HL-60/S4 treated with retinoic acid at 250 ng/mL for 4 days and 3 days (cell line): ENCODE data around the gene RAD51B.
"Not testable (repeated sequence)": the region's sequence is repeated elsewhere in the genome, so short reads cannot be mapped to it uniquely, and the experiment has no call there.

ENCODE experiments used
- in situ Hi-C: fragments of 300-500 bp; cut with MboI; formaldehyde crosslinking; loops from 2 replicates; pipeline ENCODE4 v1.7.0; 2022; ENCODE audit warnings: low sequenced_read_pairs

Gene RAD51B

GRCh38 chr14:67819563-67820421 is at the start of gene RAD51B:
Gene RAD51B (plus strand): TSS chr14:67819779.
- in situ Hi-C loops: no loop called here

- in situ Hi-C loops: no loop called here
Observed at GRCh38 chr14:67773844-67774377, 45.7 kb upstream of the RAD51B start.

DNA sequence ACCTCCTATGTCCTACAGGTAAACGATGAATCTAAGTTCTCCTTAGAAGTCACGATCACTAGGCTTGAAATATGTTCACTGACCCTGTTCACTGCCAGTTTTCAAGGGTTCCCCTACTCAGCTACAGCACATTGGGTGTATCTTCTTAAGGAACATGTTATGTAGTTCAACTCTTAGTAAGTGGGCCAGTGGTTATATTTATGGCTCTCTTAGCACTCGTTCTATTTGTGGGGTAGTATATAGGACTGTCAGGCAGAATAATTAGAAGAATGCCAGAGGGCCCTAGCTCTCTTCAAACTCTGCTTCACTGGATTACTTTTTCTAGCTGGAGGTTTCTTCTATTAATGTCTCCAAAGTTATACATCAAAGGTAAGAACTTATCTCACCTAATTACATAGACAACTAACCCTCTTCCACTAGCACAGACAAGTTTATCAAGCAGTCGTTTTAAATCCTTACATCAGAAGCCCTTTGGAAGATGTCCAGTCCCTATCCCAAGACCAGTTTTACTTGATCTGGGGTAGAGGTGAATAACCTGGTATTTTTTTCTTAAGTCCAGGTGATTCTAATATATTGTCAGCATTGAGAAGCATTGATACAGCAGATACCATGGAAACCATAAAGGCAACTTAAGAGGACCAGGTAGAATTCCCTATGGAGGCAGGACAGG is 42.8 kb upstream of the RAD51B start:
- in situ Hi-C loops: no loop called here

DNA sequence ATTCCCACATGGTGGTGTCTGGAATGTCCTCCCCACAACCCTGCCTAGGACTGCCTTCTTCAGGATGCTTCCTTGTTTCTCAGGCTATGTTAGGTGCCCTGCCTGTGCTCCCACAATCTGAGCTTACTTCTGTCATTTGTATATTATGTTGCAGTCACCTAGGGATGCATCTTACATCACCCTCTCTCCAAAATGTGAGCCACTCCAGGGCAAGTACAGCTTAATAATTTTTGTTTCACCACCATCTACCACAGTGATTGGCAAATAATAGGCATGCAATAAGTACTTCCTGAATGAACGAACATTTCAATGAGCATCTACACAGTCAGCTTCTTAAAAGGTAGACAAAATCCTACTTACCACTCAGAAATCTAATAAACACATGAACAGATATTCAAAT is 40.8 kb upstream of the RAD51B start:
- in situ Hi-C loops: no loop called here

- in situ Hi-C loops: no loop called here
Observed at GRCh38 chr14:67782090-67782489, 37.5 kb upstream of the RAD51B start.

DNA sequence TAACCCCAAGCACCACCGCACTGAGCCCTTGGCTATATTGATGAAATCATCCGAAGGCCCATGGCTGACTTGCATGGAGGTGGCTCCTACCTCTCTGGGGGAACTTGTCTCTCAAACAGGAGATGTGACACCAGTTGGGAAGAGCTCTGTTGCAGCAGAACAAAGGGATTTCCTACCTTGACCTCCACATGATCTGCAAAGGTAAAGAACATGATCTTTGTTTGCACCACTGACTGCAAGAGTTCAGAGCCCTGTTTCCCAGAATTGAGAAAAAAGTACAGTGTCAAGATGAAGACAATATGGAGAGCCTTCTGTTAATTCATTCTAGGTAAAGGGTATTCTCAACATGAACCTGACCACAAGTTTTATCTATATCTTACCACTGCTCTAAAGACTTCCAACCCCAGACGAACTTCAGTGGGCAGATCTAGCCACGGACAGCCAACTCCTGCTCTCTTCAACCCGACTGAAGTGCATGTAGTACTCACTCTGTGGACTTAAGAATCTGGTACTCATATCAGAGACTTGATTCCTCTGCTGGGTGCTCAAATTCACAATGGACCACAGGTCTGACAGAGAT is 35.2 kb upstream of the RAD51B start:
- in situ Hi-C loops: no loop called here

GRCh38 chr14:67785270-67786109 is 34.1 kb upstream of the RAD51B start:
- in situ Hi-C loops: no loop called here

GRCh38 chr14:67787673-67788072 is 31.9 kb upstream of the RAD51B start:
- in situ Hi-C loops: no loop called here

- in situ Hi-C loops: no loop called here
Observed at GRCh38 chr14:67798731-67799130, 20.8 kb upstream of the RAD51B start.

GRCh38 chr14:67800743-67801142 is 18.8 kb upstream of the RAD51B start:
- in situ Hi-C loops: no loop called here

DNA sequence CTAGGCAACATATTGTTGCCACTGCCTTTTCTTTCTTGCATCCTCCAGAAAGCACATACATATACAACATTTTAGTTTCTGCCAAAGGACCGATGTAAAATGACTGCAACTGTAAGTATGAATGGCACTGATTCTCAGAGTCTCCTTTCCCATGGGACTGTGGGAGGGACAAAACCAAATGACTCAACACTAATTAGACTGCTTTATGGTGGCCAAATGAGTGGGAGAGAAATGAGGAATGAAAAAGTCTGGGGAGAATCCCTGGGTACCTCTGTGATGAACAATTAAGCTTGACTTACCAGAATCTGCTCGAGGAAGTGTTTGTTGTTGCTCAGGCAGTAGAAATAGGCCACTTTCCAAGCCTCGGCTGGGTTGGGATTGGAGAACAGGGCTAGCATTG is 13.3 kb upstream of the RAD51B start:
- in situ Hi-C loops: no loop called here

DNA sequence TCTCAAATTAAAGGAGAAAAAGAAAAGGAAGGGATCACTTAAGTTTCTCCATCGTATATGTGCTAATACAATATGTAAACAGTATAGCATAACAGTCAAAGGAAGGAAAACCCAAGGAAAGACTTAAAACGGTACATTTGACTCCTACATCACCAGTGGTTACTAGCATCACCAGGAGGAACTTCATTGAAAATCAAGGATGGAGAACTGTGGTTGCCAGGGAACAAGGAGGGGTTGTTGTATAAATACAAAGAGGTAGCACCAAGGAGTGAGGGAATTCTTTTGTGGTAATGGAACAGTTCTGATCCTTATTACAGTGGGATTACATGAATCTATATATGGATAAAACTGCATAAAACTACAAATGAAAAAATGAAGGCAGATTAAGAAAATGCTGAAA is 4.8 kb upstream of the RAD51B start:
- in situ Hi-C loops: no loop called here

GRCh38 chr14:67815573-67816225 is 3.9 kb upstream of the RAD51B start:
- in situ Hi-C loops: no loop called here

DNA sequence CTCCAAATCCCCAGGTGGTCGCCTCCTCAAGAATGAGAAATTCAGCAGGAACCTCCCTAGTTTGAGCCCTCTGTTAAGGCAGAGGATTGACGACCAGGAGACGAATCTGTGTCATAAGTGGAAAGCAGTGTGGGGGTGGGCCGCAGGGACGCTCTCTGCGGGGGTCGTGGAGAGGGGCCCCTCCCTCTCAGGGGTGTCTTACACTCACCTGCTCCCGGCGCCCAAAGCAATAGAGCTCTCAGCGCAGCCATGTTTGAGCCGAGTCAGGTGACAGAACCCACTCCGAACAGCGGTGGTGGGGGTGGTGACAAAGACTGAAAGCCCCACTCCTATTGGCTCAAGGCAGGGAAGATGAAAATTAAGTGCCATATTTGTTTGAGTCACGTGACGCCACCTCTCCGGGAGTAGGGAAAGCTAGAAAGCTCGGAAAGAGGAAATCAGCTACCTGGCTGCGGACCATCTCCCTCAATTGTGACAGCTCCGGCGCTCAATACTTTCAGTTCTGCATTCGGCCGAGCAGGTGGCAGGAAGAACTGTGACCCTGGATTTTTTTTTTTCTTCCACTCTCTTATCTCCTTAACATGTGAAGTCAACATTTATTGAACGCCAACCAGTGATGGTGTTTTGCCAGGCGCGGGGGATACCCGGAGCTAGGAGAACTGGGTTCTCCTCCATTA is 3.1 kb upstream of the RAD51B start, which contains the start of gene ZFYVE26:
ZFYVE26 (minus strand) TSS at position 265 of the 677 bp plus-strand sequence. CDS start 627 bp downstream, outside the sequence.
- in situ Hi-C loops: no loop called here

DNA sequence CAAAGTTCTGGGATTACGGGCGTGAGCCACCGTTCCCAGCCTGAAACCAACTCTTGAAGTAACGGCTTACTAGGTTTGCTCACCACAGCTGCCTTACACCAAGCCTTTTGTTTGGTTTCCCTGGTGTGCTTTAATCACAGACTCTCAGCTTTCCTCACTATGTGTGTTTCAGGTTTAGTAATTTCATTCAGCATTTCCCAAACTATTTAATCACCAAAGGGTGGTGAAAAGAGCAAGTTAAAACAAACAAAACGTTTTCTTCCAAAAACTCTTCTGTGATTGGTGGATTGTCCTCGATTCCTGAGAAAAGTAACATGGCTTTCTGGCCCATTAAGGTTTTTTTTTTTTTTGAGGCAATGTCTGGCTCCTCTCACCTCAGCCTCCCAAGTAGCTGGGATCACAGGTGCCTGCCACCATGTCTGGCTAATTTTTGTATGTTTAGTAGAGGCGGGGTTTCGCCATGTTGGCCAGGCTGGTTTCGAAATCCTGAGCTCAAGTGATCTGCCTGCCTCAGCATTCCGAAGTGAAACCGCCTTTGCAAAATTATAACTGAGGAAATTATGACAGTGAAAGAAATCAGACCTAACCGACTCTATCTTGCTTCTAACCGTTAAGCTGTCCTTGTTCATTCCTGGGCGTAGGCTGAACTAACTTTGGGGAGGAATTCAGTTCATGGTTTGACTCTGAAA is 1.7 kb upstream of the RAD51B start:
- in situ Hi-C loops: no loop called here

DNA sequence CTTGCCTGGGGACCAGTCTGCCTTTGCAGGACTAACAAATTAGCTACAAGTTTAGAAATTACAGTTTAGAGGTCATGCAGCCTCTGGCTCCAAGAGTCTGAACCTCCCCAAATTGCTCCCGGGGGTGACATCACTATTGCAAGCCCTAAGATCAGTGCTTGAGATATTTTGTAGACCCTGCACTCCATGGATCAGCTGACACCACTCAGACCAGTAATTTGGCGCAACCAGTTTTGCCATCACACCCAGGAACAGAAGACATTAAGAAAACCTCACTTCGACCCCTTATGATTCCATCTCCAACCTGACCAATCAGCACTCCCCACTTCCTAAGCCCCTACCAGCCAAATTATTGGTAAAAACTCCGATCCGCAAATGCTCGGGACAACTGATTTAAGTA is 1.1 kb upstream of the RAD51B start:
- in situ Hi-C loops: not testable (repeated sequence)

- in situ Hi-C loops: no loop called here
Observed at GRCh38 chr14:67820428-67820971, 921 bp downstream of the RAD51B start.

DNA sequence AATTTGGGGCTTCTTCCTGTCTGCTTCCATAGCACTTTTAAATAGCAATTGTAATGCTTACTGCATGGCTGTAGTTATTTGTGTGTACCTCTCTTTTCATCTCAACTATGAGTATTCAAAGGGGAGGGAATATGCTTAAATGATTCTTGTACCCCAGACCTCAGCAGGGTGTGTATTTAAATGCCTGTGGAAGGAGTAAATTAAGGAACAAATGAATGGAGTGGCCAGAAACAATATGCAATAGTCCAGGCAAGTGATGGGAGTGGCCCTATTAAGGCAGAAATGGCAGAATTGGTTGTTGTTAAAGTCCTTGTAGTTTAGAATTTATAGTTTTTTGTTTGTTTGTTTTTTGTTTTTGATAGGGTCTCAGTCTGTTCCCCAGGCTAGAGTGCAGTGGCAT is 1.5 kb downstream of the RAD51B start:
- in situ Hi-C loops: no loop called here

DNA sequence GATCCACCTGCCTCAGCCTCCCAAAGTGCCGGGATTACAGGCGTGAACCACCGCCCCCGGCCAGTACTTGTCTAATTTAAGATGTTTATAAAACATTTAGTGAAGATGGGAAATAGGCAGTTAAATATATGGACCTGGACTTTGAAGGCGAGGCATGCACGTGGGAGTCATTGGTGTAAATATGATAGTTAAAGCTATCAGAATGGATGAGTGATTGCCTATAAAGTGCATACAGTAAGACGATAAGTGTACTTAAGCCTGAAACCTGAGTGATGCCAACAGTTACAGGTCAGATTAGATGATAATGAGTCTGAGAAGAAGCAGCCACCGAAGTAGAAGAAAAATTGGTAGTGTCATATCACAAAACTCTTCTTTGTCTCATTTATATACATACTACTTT is 11.5 kb downstream of the RAD51B start:
- in situ Hi-C loops: loop anchor here (25.0 kb wide), 1 partner anchor 981 kb away; no protein-coding TSS in a partner anchor
